Measurements from ENCODE around the gene ARMCX5.
A peak's percentile ranks its signal among the peaks of the same experiment; 100 is the strongest.

ARMCX5 gene

DNA sequence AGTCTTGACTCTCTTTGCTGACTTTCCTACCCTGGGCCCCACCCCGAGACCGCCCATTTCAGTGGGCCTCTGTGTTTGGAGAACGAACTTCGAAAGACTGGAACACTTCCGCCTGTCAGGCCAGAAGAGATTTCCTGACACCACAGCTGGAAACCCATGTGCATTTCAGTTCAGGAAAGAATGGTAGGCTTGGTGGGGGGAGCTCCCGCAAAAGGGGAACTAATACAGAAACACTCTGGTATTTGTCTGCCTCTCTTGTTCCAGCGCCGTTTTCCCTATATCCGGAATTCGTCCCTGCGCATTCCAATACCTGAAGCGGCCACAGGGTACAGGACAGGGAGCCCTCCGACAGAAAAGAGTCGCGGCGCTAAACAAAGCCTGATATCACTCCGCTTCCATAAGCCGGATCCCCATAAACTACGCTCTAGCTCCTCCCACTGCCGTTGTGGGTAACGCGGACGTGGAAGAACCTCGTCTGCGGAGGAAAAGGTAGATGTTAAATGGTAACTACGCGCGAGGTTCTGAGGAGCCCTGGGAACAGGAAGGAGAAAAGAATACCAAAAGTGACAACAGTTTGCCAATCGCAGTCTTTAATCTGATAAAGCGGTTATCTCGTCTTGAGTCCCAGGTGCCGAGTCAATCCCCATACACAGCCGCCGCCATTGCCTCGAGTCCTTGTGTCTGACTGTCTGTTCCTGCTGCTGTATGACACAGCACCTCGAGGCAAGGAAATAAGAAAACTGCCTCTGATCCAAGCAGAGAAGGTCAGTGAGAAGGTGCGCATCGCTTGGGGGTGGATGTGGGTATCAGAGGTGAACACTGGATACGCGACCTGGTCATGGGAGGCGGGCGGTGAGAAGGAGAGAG lies at the start of gene ARMCX5:
Gene ARMCX5, plus strand, starts transcription at position 432 of the 867 bp plus-strand sequence. CDS start 2,627 bp downstream, outside the sequence.
- H3K27ac Mint-ChIP-seq = peak within 1 kb of the TSS; percentile 96
- peak within 1 kb of the TSS; percentile 95 for H3K4me3 Mint-ChIP-seq
- peak; percentile 18 to 67 for DNase-seq (ENCODE audit: low spot score in 2 of 2)
- peaks cover 33% of the 10 kb centered on the region for H3K4me1 Mint-ChIP-seq
- ATAC-seq = peak; percentile 94
- H3K9me3 Mint-ChIP-seq = no peaks in the 10 kb centered on the region
- H3K36me3 Mint-ChIP-seq = peaks cover 7% of the 10 kb centered on the region

DNA sequence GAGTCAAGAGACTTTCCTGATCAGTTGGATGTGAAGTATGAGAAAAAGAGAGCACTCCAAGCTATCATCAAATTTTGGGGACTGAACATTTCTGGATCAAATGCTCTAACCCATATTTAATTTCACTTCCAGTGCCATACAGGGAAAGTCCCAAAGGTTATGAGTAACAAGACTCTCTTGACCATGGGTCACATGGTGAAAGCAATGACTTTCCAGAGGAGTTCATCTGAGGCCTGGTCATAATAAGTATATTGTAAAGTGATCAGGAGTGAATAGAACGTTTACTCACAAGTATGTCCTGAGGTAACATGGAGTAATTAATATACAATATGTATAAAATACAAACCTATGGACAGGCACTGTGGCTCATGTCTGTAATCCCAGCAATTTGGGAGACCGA lies 40.7 kb upstream of the ARMCX5 start:
- Mint-ChIP-seq H3K36me3 (no peaks in the 10 kb centered on the region), H3K4me1 (no peaks in the 10 kb centered on the region), H3K4me3 (no peak overlapping the region), H3K9me3 (no peaks in the 10 kb centered on the region), H3K27ac (no peak overlapping the region)
- ATAC-seq = no peak
- no peak for DNase-seq (ENCODE audit: low spot score in 2 of 2)

DNA sequence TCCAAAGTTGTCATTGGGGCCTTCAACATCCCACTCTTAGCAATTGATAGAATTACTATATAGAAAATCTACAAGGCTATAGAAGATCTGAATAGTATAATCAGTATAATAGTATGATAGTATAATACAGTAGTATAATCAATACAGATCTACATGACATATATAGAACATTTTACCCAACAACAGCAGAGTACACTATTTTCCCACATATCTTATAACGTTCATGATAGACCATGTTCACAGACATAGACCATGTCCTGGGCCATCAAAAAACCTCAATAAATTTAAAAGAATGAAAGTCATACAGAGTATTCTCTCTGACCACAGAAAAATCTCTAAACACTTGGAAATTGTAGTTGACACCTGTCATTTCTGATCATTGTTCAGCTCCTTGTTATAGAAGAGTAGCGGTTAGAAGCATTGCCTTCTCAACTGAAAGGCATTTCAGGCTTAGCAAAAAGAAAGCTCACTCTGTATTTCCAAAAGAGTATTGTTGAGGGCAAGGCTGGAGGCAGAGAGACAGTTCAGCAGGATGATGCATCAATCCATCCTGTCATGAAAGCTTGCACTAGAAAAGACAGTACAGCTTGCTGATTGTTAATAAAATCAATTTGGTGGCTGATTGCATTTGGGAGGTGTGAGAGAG lies 38.8 kb upstream of the ARMCX5 start:
- H3K36me3 Mint-ChIP-seq = no peaks in the 10 kb centered on the region
- DNase-seq (ENCODE audit: low spot score in 2 of 2) (no peak), ATAC-seq (peak; percentile 43)
- no peaks in the 10 kb centered on the region for H3K4me1 Mint-ChIP-seq
- H3K9me3 Mint-ChIP-seq = no peaks in the 10 kb centered on the region
- H3K27ac Mint-ChIP-seq = no peak overlapping the region
- H3K4me3 Mint-ChIP-seq = no peak overlapping the region

DNA sequence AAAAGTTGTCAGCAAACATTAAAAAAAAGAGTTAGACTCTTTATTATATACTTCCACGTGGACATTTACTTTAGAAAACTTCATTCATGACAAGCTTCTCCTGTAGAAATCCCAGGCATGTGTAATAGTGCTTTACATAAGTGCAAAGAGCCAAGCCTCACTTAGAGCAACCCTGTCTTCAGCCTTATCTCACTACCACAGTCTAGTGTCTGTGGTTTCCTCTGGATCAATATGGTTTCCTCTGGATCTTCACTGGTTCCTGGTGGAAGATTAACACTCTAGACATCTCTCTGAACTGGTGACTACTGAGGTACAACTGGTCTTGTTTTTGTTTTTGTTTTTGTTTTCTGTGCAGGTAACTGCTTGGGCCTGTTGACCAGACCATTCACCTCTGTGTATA lies 18.4 kb upstream of the ARMCX5 start:
- no peak overlapping the region for H3K27ac Mint-ChIP-seq
- ATAC-seq (no peak), DNase-seq (ENCODE audit: low spot score in 2 of 2) (no peak)
- no peaks in the 10 kb centered on the region for H3K36me3 Mint-ChIP-seq
- H3K4me3 Mint-ChIP-seq = no peak overlapping the region
- no peaks in the 10 kb centered on the region for H3K9me3 Mint-ChIP-seq
- H3K4me1 Mint-ChIP-seq = no peaks in the 10 kb centered on the region

DNA sequence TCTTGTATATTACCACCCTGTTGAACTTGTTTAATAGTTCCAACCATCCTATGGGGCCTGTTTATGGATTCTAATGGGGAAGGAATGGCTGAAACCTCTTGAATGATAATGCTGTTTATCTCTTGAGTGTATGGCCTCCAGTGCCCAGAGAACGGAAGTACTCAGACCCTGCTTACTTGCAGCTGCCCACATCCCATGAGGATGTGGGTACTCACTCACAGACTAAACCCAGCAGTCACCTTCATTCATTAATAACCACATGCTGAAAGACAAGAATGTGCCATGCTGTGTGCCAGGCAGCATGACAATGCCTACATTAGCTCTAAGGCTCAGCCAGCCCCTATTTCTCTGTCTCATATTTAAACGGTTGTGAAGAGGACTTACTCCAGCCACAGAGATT lies 5.9 kb upstream of the ARMCX5 start:
- ATAC-seq (no peak), DNase-seq (ENCODE audit: low spot score in 2 of 2) (no peak)
- no peaks in the 10 kb centered on the region for H3K4me1 Mint-ChIP-seq
- no peaks in the 10 kb centered on the region for H3K36me3 Mint-ChIP-seq
- H3K27ac Mint-ChIP-seq = no peak overlapping the region
- no peaks in the 10 kb centered on the region for H3K9me3 Mint-ChIP-seq
- H3K4me3 Mint-ChIP-seq = no peak overlapping the region

DNA sequence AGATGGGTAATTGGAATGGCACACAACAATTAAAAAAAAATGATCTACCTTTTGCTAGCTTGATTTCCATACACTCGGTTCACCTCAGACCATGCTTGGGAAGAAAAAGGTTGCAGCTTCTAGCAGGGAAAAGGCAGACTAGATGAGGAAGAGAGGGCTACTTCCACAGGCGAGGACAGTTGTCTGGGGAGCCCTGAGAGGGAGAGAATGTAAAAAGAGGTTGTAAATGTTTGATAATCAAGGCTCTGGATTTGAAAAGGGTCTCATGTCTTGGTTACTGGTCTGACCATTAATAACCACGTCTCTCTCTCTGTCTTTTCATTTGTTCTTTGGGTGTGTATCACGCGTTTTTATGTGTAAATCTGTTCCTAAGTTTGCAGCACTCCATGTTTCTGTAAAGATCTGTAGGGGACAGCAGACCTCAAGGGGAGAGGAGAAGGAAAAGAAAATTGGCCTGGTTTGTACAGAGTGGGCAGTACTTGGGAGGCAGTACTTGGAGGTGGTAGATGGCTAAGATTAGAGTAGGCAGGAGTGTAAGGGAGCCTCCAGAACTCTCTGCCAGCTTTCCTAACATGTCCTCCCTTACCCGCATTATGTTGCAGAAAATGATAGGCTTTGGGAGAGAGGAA lies 750 bp downstream of the ARMCX5 start:
- no peak for ATAC-seq
- H3K4me1 Mint-ChIP-seq = peaks cover 33% of the 10 kb centered on the region
- H3K9me3 Mint-ChIP-seq = no peaks in the 10 kb centered on the region
- peak overlapping the region; percentile 95 for H3K4me3 Mint-ChIP-seq
- peak overlapping the region; percentile 96 for H3K27ac Mint-ChIP-seq
- DNase-seq (ENCODE audit: low spot score in 2 of 2) = no peak
- H3K36me3 Mint-ChIP-seq = peaks cover 7% of the 10 kb centered on the region

DNA sequence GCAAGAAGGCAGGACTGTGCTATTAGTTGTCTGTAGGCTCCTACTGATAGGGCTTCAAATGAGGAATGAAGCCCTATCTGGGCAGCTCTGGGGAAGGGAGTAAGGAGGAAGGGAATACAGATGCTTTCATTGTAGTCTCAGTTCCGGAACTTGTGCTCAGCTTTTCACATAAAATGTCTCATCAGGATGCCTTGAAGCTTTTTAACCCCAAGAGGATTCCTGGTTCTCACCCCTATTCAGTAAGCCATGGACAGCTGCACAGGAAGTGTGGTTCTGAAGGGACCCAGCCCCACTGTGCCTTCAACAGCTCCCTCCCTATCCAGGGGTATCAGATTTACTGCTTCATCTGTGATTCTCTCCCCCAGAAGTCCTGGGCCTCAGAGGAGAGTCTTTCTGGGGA lies 5.0 kb downstream of the ARMCX5 start:
- Mint-ChIP-seq H3K4me3 (no peak overlapping the region), H3K36me3 (peaks cover 3% of the 10 kb centered on the region), H3K4me1 (peaks cover 36% of the 10 kb centered on the region), H3K27ac (no peak overlapping the region), H3K9me3 (no peaks in the 10 kb centered on the region)
- ATAC-seq = no peak
- DNase-seq (ENCODE audit: low spot score in 2 of 2) = no peak

DNA sequence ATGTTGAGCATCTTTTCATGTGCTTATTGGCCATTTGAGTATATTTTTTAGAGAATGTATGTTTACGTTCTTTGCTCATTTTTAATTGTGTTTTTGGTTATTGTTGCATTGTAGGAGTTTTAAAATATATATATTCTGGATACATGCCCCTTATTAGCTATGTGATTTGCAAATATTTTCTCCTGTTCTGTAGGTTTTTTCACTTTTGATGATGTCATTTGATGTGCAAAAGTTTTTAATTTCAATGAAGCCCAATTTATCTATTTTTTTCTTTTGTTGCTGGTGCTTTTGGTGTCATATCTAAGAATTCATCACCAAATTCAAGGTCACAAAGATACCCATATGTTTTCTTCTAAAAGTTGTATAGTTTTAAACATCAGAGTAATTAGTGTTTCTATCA lies 6.8 kb downstream of the ARMCX5 start:
- ATAC-seq (no peak), DNase-seq (ENCODE audit: low spot score in 2 of 2) (no peak)
- no peak overlapping the region for H3K27ac Mint-ChIP-seq
- peaks cover 30% of the 10 kb centered on the region for H3K4me1 Mint-ChIP-seq
- no peaks in the 10 kb centered on the region for H3K36me3 Mint-ChIP-seq
- no peaks in the 10 kb centered on the region for H3K9me3 Mint-ChIP-seq
- no peak overlapping the region for H3K4me3 Mint-ChIP-seq

DNA sequence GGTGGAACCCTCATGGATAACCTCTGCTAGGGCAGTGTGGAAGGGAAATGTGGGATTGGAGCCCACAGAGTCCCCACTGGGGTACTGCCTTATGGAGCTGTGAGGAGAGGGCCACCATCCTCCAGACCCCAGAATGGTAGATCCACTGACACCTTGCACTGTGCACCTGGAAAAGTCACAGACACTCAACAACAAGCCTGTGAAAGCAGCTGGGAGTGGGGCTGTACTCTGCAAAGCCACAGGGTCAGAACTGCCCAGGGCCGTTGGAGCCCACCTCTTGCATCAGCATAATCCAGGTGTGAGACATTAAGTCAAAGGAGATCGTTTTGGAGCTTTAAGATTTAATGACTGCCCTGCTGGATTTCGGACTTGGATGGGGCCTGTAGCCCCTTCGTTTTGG lies 11.6 kb downstream of the ARMCX5 start:
- H3K27ac Mint-ChIP-seq = no peak overlapping the region
- H3K9me3 Mint-ChIP-seq = no peaks in the 10 kb centered on the region
- peaks cover 8% of the 10 kb centered on the region for H3K36me3 Mint-ChIP-seq
- DNase-seq (ENCODE audit: low spot score in 2 of 2) (no peak), ATAC-seq (no peak)
- peaks cover 20% of the 10 kb centered on the region for H3K4me1 Mint-ChIP-seq
- H3K4me3 Mint-ChIP-seq = no peak overlapping the region

DNA sequence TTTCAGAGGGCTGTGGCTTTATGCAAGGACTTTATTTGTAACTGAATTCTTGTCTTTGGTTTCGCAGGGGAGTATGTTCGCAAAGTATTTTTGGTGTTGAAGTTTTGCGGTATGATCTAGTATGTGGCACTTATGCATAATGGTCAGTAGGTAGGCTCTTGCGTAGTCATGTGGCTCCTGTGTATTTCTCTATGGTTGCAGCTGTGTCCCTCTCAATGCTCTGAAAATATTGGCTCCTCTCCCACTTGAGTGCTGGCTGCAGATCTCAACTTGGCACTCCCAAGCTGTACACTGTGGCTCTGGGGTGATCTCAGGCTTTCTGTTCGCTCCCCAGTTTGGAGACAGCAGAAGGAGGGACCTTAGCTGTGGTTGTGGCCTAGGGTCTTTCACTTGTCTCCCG lies 24.8 kb downstream of the ARMCX5 start:
- H3K4me3 Mint-ChIP-seq = no peak overlapping the region
- no peak overlapping the region for H3K27ac Mint-ChIP-seq
- DNase-seq (ENCODE audit: low spot score in 2 of 2) = no peak
- ATAC-seq = no peak
- peaks cover 18% of the 10 kb centered on the region for H3K4me1 Mint-ChIP-seq
- peaks cover 4% of the 10 kb centered on the region for H3K9me3 Mint-ChIP-seq
- no peaks in the 10 kb centered on the region for H3K36me3 Mint-ChIP-seq

DNA sequence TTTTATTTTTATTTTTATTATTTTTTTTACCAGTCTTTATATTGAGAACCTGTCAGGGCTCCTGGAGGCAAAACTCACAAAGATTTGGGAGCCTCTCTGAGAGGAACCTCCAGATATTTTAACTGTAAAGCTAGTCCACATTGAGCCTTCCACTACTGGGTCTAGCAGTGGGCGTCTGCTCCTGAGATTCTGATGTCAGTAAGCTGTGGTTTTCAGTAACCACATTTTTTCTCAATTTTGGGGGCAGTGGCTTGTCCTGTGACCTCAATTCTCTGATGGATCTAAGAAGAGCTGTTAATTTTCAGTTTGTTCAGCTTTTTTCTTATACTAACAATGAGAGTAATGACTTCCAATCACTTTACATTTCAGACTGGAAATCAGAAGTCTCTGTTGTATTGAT lies 28.3 kb downstream of the ARMCX5 start:
- DNase-seq (ENCODE audit: low spot score in 2 of 2) (no peak), ATAC-seq (peak; percentile 69)
- Mint-ChIP-seq H3K36me3 (no peaks in the 10 kb centered on the region), H3K4me3 (no peak overlapping the region), H3K4me1 (peaks cover 18% of the 10 kb centered on the region), H3K27ac (no peak overlapping the region), H3K9me3 (no peaks in the 10 kb centered on the region)

DNA sequence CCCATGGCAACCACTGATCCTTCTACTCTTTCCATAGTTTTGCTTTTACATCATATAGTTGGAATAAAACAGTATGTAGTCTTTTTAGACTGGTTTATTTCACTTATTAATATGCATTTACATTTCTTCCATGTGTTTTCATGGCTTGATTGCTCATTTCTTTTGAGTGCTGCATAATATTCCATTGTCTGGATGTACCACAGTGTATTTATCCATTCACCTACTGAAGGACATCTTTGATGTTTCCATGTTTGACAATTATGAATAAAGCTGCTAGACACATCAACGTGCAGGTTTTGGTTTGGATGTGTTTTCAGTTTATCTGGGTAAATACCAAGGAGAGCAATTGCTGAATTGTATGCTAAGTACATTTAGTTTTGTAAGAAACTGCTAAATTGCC lies 38.2 kb downstream of the ARMCX5 start:
- no peaks in the 10 kb centered on the region for H3K36me3 Mint-ChIP-seq
- no peak overlapping the region for H3K4me3 Mint-ChIP-seq
- no peaks in the 10 kb centered on the region for H3K9me3 Mint-ChIP-seq
- ATAC-seq (no peak), DNase-seq (ENCODE audit: low spot score in 2 of 2) (no peak)
- no peak overlapping the region for H3K27ac Mint-ChIP-seq
- H3K4me1 Mint-ChIP-seq = no peaks in the 10 kb centered on the region

DNA sequence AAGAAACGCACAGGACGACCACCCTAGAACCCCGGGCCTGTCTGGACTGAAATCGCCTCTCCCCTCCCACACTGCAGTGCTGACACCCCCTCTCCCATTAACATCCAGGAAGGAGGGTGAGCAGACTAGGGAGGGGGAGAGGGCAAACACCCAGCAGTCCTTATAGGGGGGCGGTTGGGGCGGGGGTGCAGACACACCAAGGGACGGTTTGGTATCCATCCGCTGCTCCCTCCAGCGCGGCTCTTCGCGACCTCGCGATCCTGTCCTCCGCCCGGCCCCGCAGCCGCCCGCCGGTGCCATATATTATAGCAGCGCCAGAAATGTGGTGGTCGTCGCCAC lies 51.6 kb downstream of the ARMCX5 start:
- Mint-ChIP-seq H3K4me1 (peaks cover 21% of the 10 kb centered on the region), H3K36me3 (no peaks in the 10 kb centered on the region), H3K27ac (peak overlapping the region; percentile 91), H3K4me3 (peak overlapping the region; percentile 88), H3K9me3 (no peaks in the 10 kb centered on the region)
- DNase-seq (ENCODE audit: low spot score in 2 of 2) = no peak
- ATAC-seq = peak; percentile 45

DNA sequence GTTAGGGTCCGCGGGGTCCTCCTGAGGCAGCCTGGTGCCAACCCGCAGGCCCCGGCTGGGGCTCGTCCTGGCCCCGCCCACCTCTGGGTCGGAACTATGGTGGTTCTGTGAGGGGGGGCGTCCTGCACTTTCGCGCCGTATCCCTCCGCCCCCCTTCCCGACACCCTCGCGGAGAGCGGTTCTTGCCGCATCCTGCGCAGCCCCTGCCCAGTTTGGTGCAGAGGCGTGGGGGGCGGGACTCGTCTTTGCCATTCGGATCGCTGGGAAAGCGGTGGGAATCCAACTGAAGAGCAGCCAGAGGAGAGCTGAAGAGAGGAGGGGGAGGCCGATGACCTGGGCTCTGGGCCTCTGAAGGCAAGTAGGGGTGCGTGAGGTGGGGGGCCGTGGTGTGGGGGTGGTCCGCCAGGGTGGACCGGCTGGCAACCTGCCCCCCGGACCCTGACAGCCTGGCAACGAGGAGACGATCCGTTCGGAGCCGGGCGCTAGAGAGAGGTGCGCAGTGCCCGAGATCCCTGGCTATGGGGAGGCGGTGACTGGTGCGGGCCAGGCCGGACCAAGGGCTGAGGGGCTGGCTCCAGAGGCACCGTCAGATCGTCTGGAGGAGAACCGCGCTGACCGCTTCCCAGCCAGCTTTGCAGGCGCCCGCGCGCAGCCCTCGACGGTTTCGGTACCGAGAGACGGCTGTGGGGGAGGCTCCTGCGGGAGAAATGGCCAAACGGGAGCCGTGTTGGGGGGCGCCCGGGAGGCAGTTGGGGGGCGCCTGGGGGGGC lies 52.1 kb downstream of the ARMCX5 start, which contains the start of gene GPRASP1:
Gene GPRASP1, plus strand, starts transcription at position 242 of the 770 bp plus-strand sequence. CDS start 2,431 bp downstream, outside the sequence.
- peak; percentile 57 for ATAC-seq
- peak within 1 kb of the TSS; percentile 88 for H3K4me3 Mint-ChIP-seq
- no peaks in the 10 kb centered on the region for H3K36me3 Mint-ChIP-seq
- H3K9me3 Mint-ChIP-seq = no peaks in the 10 kb centered on the region
- peak in 1 of 2 donors; percentile 56 for DNase-seq (ENCODE audit: low spot score in 2 of 2)
- H3K27ac Mint-ChIP-seq = peak within 1 kb of the TSS; percentile 91
- peaks cover 26% of the 10 kb centered on the region for H3K4me1 Mint-ChIP-seq

DNA sequence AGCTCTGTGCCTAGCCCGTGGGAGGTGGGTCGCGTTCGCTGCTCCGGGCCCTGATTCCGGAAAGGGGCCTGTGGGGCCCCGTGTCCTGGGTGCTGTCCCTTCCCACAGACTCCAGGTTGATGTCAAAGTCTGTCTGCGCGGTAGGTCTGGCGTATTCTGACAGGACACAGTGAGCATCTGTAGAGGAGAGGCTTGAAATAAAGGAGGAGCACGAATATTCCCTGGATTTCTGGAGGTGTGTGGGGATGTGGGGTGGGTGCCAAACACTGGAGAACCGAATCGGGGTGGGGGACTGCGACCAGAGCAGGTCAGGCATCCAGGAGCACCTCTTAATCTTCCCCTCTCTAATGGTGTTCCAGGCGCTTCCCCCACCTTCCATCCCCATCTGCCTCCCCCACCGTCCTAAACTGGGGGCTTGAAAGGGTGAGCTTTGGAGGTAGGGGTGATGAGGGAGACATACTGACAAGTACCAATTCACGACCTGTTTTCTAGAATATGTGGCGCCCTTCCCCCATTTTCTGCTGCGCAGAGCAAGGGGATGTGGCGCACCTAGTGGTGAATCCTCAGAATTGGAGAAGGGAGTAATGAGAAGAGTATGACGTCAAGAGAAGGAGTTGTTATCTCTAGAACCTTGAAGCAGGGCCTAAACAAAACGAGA lies 52.8 kb downstream of the ARMCX5 start:
- H3K4me1 Mint-ChIP-seq = peaks cover 27% of the 10 kb centered on the region
- DNase-seq (ENCODE audit: low spot score in 2 of 2) (no peak), ATAC-seq (peak; percentile 69)
- H3K4me3 Mint-ChIP-seq = peak overlapping the region; percentile 88
- no peaks in the 10 kb centered on the region for H3K36me3 Mint-ChIP-seq
- H3K9me3 Mint-ChIP-seq = no peaks in the 10 kb centered on the region
- H3K27ac Mint-ChIP-seq = peak overlapping the region; percentile 91

Measured in stimulated activated effector memory CD8-positive, alpha-beta T cell treated with anti-CD3 and anti-CD28 coated beads, Interleukin-12 subunit alpha, Interleukin-12 subunit beta, amount 100 ng/mL, for 72 hours (primary cell).